GM18870 (cell line): ENCODE results near the gene ZFP64.

Experiments
- ATAC-seq: cut with Tn5 transposase; IDR thresholded peaks from one replicate; pipeline ENCODE4 v1.9.1; 2021; ENCODE audit warnings: moderate library complexity; ENCODE audit not compliant: unreplicated experiment

The ZFP64 gene

GRCh38 chr20:52105442-52106422 lies 85.8 kb downstream of the ZFP64 start:
- ATAC-seq: no peak

DNA sequence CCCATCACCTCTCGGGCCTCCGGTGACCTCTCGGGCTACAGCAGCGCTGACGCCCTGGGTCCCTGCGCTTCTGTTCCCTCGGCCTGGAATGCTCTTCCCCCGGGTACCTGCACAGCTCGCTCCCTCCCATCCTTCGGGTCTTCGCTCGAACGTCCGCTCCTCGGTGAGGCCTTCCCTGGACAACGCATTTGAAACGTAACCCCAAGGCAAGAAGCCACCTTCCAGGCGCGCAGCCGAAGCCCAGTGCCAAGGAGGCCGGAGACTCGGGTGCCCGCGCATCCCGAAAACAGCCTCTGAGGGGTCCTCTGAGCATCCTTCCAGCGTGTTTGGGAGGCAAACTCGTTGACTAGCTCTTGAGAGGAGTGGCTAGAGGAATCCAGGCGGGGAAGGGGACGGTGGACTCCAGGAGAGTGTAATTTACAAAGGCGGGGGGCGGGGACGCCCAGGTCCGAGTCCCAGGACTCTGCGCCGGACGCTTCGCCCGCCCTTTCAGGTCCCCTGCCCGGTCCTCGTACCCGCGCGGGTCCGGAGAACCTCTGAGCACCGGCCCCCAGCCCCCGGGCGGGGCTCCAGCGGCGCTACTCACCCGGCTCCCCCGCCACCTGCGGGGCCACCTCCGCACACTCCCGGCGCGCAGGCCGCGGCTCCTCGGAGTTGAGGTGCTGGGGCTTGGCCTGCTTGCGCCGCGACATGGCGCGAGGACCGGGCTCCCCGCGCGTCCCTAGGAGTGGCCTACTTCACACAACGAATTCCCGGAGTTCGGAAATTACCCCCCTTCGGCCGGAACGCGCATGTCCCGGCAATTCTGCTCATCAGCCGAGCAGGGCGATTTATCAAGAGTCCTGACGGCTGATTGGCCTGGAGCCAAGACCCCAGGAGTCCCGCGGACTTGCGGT lies 86.8 kb downstream of the ZFP64 start:
- no peak for ATAC-seq

DNA sequence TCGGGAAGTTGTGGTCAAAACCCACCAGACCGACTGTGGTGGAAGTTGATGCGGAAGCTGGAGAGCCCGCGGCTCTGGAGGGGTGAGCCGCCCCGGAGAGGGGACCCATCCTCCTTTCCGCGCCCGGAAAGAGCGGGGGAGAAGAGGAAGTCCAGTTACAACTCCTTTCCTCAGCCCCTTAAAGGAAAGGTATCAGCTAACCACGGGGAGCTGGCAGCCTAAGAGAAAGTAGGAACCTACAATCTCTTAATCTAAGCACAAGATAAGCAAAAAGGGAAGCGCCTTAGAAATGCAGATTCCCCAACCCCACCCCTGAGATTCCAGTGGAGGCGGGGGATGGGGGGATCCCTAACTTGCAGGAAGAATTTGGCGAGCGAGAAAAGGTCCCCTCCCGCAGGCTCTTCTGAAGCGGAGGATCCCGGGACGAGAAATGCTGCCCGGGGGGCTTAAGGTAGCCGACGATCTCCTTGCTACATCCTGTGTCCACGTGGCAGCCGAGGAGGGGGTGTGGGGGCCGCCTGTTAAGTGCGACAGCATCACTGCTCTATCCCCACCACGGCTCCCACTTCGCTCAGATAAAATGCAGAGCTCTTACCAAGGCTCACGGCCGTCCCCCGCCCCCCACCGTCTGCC lies 87.5 kb downstream of the ZFP64 start:
- no peak for ATAC-seq

- no peak for ATAC-seq
Observed at GRCh38 chr20:52103335-52103912, 88.2 kb downstream of the ZFP64 start.

GRCh38 chr20:52102559-52102958 lies 89.0 kb downstream of the ZFP64 start:
- ATAC-seq: no peak

- no peak for ATAC-seq
Observed at GRCh38 chr20:52102126-52102525, 89.5 kb downstream of the ZFP64 start.
